Activated T-helper 9 cell treated with anti-CD3 and anti-CD28 coated beads, Interleukin-2, amount 50 U/mL, for 16 hours (primary cell): ENCODE data around the gene ZMYM2.
A peak's percentile ranks its signal among the peaks of the same experiment; 100 is the strongest.
"Not testable (repeated sequence)": the region's sequence is repeated elsewhere in the genome, so short reads cannot be mapped to it uniquely, and the experiment has no call there.

Experiments used
- DNase-seq: peaks from one replicate; pipeline ENCODE4 v3.0.0-alpha.2; 2020; ENCODE audit warnings: low read depth

Gene ZMYM2

DNA sequence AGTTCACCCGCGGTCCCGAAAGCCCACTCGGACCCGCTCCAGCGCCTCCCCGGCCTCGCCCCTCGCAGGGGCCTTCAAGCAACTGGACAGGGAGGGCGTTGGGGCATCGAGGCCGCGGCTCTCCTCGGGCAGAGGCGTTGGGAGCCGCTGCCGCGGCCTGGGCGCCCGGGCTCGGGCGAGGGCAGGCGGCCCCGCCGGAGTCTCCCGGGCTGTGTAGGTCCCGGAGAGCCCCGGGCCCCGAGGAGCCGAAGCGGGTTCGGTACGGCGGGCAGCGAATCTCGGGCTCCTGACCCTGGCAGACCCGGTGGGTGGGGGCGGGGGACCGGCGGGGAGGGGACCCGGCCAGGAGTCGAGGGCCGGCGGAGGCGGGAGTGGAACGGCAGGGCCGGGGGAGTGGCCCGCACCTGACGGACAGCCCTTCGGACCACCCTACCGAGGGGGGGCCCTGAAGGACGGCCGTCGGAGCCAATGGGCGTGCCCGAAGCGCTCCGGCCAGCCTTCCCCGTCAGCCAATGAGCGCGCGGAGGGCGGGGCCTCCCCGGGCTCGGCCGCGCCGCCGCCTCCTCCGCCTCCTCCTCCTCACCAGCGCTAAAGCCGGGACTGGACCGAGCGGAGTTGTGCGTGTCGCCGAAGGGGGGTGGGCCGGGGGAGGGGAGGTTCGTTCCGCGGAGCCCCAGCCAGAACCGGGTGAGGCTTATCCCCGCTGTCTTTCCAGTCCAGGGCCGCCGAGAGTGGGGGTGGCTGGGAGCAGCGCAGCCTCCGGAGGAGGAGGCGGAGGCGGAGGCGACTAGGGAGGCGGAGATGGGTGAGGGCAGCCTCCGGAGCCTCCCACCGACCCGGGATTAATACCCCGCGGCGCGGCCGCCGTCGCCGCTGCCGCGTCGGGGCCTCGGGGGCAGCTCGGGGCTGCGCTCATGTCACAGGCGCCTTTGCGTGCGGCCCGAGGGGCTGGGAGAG is at the start of gene ZMYM2:
TSS of gene ZMYM2 (plus strand) at position 573 of the 957 bp plus-strand sequence. CDS start 34,346 bp downstream, outside the sequence.
- peak; percentile 97 for DNase-seq

GRCh38 chr13:19910336-19911072 is 48.0 kb upstream of the ZMYM2 start:
- DNase-seq: no peak

DNA sequence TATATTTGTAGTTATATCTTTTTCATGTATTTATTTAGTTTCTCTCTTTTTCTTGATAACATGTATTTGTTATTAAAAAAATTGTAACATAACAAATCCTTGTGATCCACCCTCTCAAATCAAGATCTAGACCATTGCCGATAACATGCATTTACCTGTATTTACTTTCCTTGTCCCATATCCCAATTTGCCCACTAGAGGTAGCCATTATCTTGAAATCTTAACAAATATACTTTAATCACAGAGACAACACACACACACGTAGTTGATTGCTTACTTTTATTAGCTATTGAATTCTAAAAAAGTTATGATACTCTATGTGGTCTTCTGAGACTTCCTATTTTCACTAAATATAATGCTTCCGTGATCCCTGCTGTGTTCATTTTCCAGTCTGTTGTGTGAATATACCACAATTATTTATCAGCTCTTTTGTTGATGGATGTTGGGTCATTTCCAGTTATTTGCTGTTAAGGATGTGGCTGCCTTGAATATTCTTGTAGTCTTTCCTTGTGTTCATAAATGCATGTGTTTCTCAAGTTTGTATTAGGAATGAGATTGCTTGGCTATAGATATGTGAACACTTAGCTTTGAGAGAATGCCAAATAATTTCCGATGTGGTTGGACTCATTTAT is 31.3 kb upstream of the ZMYM2 start:
- DNase-seq: no peak

GRCh38 chr13:19940106-19940505 is 18.4 kb upstream of the ZMYM2 start:
- DNase-seq: no peak

DNA sequence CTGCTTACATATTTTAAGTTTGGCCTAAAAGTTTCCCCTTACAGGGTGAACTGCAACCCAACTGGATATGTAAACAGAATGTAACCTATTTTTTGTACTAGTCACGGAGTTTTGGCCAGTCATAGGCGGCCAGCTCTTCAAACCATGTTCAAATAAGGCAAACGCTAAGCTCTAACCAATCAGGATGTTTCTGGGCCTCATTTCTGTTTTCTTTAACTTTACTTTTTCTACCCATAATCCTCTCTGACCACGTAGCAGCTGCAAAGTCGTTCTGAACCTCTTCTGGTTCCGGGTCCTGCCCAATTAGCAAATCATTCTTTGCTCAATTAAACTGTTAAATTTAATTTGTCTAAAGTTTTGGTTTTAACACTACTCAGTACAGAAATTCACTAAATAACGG is 8.2 kb upstream of the ZMYM2 start:
- DNase-seq: no peak

DNA sequence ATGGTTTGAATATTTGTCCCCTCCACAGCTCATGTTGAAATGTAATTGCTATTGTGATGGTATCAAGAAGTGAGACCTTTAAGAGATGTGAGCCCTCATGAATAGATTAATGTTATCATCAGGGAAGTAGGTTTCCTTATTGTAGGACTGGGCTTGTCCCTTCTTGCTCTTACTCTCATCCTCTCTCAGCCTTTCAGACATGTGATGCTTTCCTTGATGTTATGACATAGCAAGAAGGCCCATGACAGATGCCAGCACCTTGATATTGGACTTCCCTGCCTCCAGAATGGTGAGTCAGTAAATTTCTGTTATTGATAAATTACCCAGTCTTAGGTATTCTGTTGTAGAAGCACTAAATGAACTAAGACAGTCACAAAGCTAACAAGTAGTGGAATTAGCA is 5.7 kb upstream of the ZMYM2 start:
- no peak for DNase-seq

GRCh38 chr13:19955873-19956559 is 2.5 kb upstream of the ZMYM2 start:
- DNase-seq: no peak

DNA sequence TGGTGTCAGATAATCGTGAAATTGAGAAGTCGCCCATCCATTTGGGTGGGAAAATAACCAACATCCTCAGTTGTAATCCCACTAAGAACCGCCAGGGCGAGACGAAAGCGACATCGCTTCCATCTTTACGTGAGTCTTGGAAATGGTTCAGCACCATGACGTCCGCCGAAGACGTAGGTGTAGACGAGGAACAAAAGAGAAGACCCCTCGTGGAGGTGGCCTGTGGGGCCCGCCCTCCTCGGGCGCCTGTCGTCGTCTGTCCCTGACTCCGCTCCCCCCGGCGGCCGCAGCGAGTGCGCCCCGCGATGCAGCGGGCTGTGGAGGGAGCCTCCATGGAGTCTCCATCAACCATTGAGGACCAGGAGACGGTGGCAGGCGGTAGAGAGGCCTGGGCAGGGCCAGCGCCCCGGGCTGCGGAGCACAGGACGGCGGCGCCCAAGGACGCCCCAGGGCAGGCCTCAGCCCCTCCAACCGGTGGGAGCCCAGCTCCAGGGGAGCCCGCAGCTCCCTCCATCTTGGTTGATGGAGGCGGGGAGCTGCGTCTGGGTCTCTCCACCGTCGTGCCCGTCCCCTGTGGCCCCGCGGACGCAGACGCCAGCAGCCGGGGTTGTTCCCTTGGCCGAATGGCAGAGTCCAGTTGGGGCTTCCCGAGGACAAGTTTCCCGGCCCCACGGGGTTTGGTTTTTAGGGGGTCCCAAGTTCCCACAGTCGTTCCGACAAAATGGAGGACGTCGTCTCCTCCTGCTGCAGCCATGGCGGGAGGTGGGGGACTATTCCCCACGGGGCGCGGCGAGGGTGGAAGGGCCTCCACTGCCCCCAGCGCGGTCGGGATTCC is 990 bp upstream of the ZMYM2 start:
- peak; percentile 70 for DNase-seq

DNA sequence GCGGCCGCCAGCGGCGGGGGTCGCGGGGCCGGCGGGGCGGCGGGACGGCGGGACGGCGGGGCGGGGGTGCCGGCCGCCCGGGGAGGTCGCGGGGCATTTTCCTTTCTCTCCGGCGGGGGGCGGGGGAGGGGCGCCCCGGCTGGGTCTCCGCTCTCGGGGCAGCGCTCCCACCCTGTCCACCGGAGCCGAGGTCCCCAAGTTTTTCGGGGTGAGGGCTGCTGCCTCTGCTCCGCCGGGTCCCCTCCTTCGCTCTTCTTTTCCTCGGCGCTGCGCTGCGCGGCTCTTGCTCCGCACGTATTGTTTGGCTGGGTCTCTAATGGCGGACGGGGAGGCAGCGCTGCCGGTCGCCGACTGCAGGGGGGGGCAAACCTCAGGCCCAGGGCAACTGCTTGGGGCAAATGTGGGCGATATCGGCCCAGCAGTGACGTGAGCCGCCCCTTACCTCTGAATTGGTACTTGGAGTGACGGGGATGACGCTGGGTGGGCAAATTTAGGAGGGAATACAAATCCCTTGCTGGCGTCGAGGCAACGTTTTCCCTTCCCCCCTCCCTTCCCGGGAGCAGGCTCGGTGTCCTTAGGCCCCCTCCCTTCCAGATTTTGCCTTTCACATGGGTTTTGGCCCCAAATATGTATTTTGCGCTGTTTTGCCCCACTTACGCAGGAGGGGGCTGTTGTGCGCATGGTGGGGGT is 759 bp downstream of the ZMYM2 start:
- peak; percentile 59 for DNase-seq

GRCh38 chr13:19959831-19960652 is 1.5 kb downstream of the ZMYM2 start:
- DNase-seq: peak; percentile 79

DNA sequence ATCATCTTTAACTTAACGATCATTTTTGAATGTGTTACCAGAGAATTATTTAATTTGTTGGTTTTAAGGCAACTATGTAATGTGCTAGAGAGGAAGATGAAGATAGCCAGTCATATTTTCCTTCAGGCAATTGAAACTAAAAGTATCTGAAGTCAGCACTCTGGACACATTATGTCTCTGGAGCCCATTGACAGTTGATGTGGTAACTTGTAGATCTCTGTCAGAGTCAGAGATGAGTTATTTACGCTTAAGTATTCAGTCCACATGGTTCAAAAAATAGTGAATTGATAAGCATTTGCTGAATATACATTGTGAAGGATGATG is 2.1 kb downstream of the ZMYM2 start:
- DNase-seq: no peak

DNA sequence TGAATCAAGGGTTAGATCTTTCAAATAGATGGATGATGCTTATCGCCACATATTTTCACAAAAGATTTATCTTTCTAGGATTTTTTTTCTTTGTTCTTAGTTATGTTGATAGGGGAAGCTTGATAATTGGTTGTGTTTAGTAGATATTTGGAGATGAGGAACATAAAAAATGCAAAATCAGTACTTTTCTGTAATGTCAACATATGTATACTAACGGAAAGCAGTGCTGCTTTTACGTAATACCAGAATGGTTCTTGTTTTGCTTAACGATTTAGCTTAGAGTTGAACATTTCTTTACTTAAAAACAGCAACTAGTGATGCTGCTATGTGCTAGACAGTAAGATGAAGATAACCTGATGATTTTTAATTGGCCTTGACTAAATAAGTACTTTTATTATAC is 3.0 kb downstream of the ZMYM2 start:
- DNase-seq: no peak

DNA sequence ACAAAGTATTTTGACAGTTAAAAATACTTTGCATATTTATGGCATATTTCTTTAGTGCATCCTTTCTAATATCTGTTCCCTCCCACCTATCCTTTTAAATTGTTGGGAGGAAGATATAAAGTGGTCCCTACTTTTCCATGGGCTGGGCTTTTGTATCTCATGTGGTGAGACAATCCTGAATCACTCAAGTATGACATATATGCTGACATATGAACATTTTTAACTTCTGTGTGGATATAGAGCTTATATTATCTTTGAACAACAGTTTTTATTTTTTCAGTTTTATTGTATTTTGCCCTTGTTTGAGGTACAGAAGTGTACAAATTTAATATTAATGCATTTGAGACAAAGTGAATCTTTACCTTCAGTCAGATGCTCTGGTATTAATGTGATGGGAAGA is 3.4 kb downstream of the ZMYM2 start:
- no peak for DNase-seq

- DNase-seq: no peak
Measured at GRCh38 chr13:19962894-19963293, 4.4 kb downstream of the ZMYM2 start.

DNA sequence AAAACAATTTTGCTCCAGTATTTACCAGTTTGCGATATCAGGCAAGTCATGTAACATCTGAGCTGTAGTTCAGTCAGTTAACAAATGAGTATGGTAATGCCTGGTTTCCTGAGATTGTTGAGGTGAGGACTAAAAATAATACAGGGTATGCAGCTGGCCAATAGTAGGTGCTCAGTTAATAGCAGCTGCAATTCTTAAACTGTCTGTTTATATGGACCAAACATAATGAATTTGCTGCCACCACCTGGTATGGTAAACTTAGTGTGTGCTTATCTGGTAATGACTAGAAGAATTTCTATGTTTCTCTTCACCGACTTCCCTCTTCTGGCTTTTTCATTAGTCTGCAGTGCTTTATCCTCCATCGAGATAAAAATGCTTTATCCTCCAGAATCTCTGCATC is 9.1 kb downstream of the ZMYM2 start:
- no peak for DNase-seq

- not testable (repeated sequence) for DNase-seq
Measured at GRCh38 chr13:19974498-19975009, 16.0 kb downstream of the ZMYM2 start.

- DNase-seq: no peak
Measured at GRCh38 chr13:19978831-19979437, 20.4 kb downstream of the ZMYM2 start.

DNA sequence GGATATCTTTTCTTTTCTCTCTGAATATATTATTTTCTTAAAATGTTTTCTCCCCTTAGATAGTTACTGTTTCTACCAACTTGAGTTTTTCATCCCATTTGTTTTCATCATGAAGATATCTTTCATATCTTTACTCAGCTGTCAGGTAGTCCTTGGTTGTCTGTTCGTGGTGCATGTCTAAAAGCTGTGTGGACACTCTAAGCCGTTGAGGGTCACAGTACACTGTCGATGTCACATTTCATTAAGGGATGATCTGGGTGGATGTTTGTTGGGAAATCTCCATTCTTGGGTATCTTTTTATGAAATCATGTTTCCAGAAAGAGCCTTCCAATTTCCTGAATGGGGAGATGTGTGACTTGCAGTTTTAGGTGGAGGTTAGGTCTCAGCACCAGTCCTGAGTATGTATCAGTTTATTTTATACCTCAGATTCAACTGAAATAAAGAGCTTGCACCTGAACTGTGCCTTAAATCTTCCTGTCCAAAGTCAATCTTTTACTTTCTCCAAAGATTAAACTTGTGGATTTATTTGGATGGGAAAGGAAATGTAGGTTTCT is 23.2 kb downstream of the ZMYM2 start:
- DNase-seq: no peak
